Effector memory CD4-positive, alpha-beta T cell (primary cell): ENCODE data around the gene ZFP90.

ENCODE experiments used
- DNase-seq, 3 donors: peaks; one replicate each; pipeline ENCODE4 v3.0.0-alpha.2; 2020
- H3K27ac ChIP-seq: 2 replicates; pipeline ENCODE4 v1.7.0; 2013; ENCODE audit warnings: mild to moderate bottlenecking, low read length, moderate library complexity; ENCODE audit not compliant: insufficient read depth, poor library complexity, severe bottlenecking
- H3K27me3 ChIP-seq: replicated peaks from 2 replicates; pipeline ENCODE4 v1.7.0; 2013; ENCODE audit warnings: mild to moderate bottlenecking, low read length; ENCODE audit not compliant: insufficient read depth, control insufficient read depth, poor library complexity, severe bottlenecking
- H3K36me3 ChIP-seq: 2 replicates; pipeline ENCODE4 v1.7.0; 2013; ENCODE audit warnings: mild to moderate bottlenecking, low read length, moderate library complexity; ENCODE audit not compliant: control insufficient read depth, insufficient read depth
- H3K4me1 ChIP-seq: 2 replicates; pipeline ENCODE4 v1.7.0; 2013; ENCODE audit warnings: low read length, mild to moderate bottlenecking; ENCODE audit not compliant: control insufficient read depth, insufficient read depth, poor library complexity, severe bottlenecking
- H3K4me3 ChIP-seq: 2 replicates; pipeline ENCODE4 v1.7.0; 2013; ENCODE audit warnings: low read length, low read depth, mild to moderate bottlenecking; ENCODE audit not compliant: insufficient read depth, poor library complexity, severe bottlenecking
- H3K9me3 ChIP-seq: 2 replicates; pipeline ENCODE4 v1.7.0; 2013; ENCODE audit warnings: mild to moderate bottlenecking, low read length, moderate library complexity; ENCODE audit not compliant: control insufficient read depth

The ZFP90 gene

GRCh38 chr16:68499006-68499405 lies 40.1 kb upstream of the ZFP90 start:
- Histone ChIP-seq H3K4me1 (no peaks in the 10 kb centered on the region), H3K9me3 (no peaks in the 10 kb centered on the region), H3K27me3 (no peaks in the 10 kb centered on the region), H3K36me3 (no peaks in the 10 kb centered on the region), H3K27ac (no peak overlapping the region), H3K4me3 (no peak overlapping the region)
- DNase-seq: no peak

GRCh38 chr16:68503334-68503733 lies 35.8 kb upstream of the ZFP90 start:
- Histone ChIP-seq H3K4me3 (no peak overlapping the region), H3K27me3 (peaks cover 3% of the 10 kb centered on the region), H3K9me3 (no peaks in the 10 kb centered on the region), H3K27ac (no peak overlapping the region), H3K36me3 (no peaks in the 10 kb centered on the region), H3K4me1 (no peaks in the 10 kb centered on the region)
- DNase-seq: no peak

- no peaks in the 10 kb centered on the region for H3K4me1 ChIP-seq
- no peak overlapping the region for H3K4me3 ChIP-seq
- no peaks in the 10 kb centered on the region for H3K9me3 ChIP-seq
- no peaks in the 10 kb centered on the region for H3K36me3 ChIP-seq
- peaks cover 3% of the 10 kb centered on the region for H3K27me3 ChIP-seq
- no peak for DNase-seq
- no peak overlapping the region for H3K27ac ChIP-seq
Measured at GRCh38 chr16:68504066-68504465, 35.0 kb upstream of the ZFP90 start.

- no peaks in the 10 kb centered on the region for H3K36me3 ChIP-seq
- no peaks in the 10 kb centered on the region for H3K9me3 ChIP-seq
- no peak overlapping the region for H3K4me3 ChIP-seq
- H3K4me1 ChIP-seq: peaks cover 4% of the 10 kb centered on the region
- no peak for DNase-seq
- H3K27ac ChIP-seq: no peak overlapping the region
- H3K27me3 ChIP-seq: peaks cover 3% of the 10 kb centered on the region
Measured at GRCh38 chr16:68506331-68507053, 32.6 kb upstream of the ZFP90 start.

GRCh38 chr16:68508013-68508412 lies 31.1 kb upstream of the ZFP90 start:
- H3K9me3 ChIP-seq: no peaks in the 10 kb centered on the region
- peaks cover 3% of the 10 kb centered on the region for H3K27me3 ChIP-seq
- peaks cover 4% of the 10 kb centered on the region for H3K4me1 ChIP-seq
- DNase-seq: no peak
- H3K27ac ChIP-seq: no peak overlapping the region
- no peaks in the 10 kb centered on the region for H3K36me3 ChIP-seq
- no peak overlapping the region for H3K4me3 ChIP-seq

GRCh38 chr16:68508641-68509240 lies 30.4 kb upstream of the ZFP90 start:
- Histone ChIP-seq H3K36me3 (no peaks in the 10 kb centered on the region), H3K27ac (no peak overlapping the region), H3K9me3 (no peaks in the 10 kb centered on the region), H3K27me3 (peaks cover 3% of the 10 kb centered on the region), H3K4me3 (no peak overlapping the region), H3K4me1 (peaks cover 4% of the 10 kb centered on the region)
- no peak for DNase-seq

GRCh38 chr16:68509381-68509780 lies 29.7 kb upstream of the ZFP90 start:
- no peaks in the 10 kb centered on the region for H3K36me3 ChIP-seq
- H3K27ac ChIP-seq: no peak overlapping the region
- peaks cover 4% of the 10 kb centered on the region for H3K4me1 ChIP-seq
- no peaks in the 10 kb centered on the region for H3K9me3 ChIP-seq
- H3K27me3 ChIP-seq: peaks cover 3% of the 10 kb centered on the region
- no peak overlapping the region for H3K4me3 ChIP-seq
- no peak for DNase-seq

GRCh38 chr16:68510775-68511174 lies 28.3 kb upstream of the ZFP90 start:
- DNase-seq: no peak
- H3K27me3 ChIP-seq: peaks cover 3% of the 10 kb centered on the region

GRCh38 chr16:68512183-68512582 lies 26.9 kb upstream of the ZFP90 start:
- Histone ChIP-seq H3K36me3 (no peaks in the 10 kb centered on the region), H3K4me3 (no peak overlapping the region), H3K27ac (no peak overlapping the region), H3K4me1 (peaks cover 4% of the 10 kb centered on the region), H3K27me3 (peaks cover 3% of the 10 kb centered on the region), H3K9me3 (no peaks in the 10 kb centered on the region)
- DNase-seq: no peak

More at GRCh38 chr16:68510775-68511174, 28.3 kb upstream of the ZFP90 start:
- Histone ChIP-seq H3K9me3 (no peaks in the 10 kb centered on the region), H3K4me3 (no peak overlapping the region), H3K27ac (no peak overlapping the region), H3K4me1 (peaks cover 4% of the 10 kb centered on the region), H3K36me3 (no peaks in the 10 kb centered on the region)

- Histone ChIP-seq H3K4me1 (peaks cover 4% of the 10 kb centered on the region), H3K36me3 (no peaks in the 10 kb centered on the region), H3K27me3 (peaks cover 3% of the 10 kb centered on the region), H3K9me3 (no peaks in the 10 kb centered on the region), H3K27ac (no peak overlapping the region), H3K4me3 (no peak overlapping the region)
- DNase-seq: no peak
Measured at GRCh38 chr16:68512742-68513141, 26.3 kb upstream of the ZFP90 start.
